ENCODE measurements around the gene CEP112. TPM values are rescaled to one million over a fixed set of nuclear protein-coding genes. Genes with fewer than 3 reads are reported as not detected.

Gene CEP112
- total and polyA plus RNA-seq, 2 experiments from 2014 or later, result 4.0 to 4.3 TPM

DNA sequence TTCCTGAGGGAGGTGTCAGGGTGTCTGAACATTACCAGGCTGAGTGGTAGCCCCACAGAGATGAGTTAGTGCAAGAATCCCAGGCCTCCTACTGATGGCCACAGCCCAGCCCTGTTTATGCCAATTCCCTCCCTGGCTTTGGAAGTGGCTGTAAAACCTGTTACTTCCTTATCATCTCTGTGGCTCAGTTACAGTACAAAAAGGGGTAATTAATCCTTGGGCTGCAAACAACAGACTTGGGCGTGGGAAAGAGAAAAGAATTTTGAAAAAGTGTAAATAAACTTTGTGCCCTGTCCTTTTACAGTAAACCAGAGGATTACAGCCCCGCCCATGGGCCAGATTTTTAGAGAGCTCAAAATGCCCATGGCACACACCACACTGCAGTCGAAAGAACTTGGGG lies 557.4 kb downstream of the CEP112 start:
- no peak for TF ChIP-seq EZH2phosphoT487 (IDR thresholded peaks at IDR 0.05; ENCODE audit: unreplicated experiment)
- H3F3A ChIP-seq (replicated peaks; ENCODE audit: low read depth), result no peaks in the 10 kb centered on the region
- no peaks in the 10 kb centered on the region for H3K79me2 ChIP-seq (replicated peaks; ENCODE audit: insufficient read depth)
- H3K36me3 ChIP-seq (ENCODE audit: insufficient read depth), result no peaks in the 10 kb centered on the region
- no peaks in the 10 kb centered on the region for H3K9me3 Mint-ChIP-seq
- peaks cover 11% of the 10 kb centered on the region for H3K4me1 Mint-ChIP-seq
- no peak overlapping the region for H3K4me3 ChIP-seq
- no peaks in the 10 kb centered on the region for H3K36me3 Mint-ChIP-seq (ENCODE audit: low read depth)
- H3K27ac ChIP-seq (ENCODE audit: low read depth), result no peak overlapping the region
- H3K27me3 ChIP-seq (ENCODE audit: insufficient read depth), result no peaks in the 10 kb centered on the region
- no peaks in the 10 kb centered on the region for H3K27me3 Mint-ChIP-seq (ENCODE audit: insufficient read depth, low read depth, poor library complexity)
- ATAC-seq (no peak; the same call in 2 of the 3 replicates), DNase-seq (ENCODE audit: low spot score) (no peak)
- no peak overlapping the region for H3K4me3 Mint-ChIP-seq
- H3K27ac Mint-ChIP-seq, result no peak overlapping the region
- H4K20me1 ChIP-seq (replicated peaks; ENCODE audit: insufficient read depth), result no peaks in the 10 kb centered on the region
- H3K4me1 ChIP-seq (ENCODE audit: insufficient read depth), result peaks cover 8% of the 10 kb centered on the region
- H3K4me2 ChIP-seq, result no peak overlapping the region
- H2AFZ ChIP-seq, result 0 out of 2 replicates have a peak overlapping the region, but pooled peaks have one; percentile 11
- no peaks in the 10 kb centered on the region for H3K9me2 ChIP-seq (ENCODE audit: insufficient read depth)

GRCh38 chr17:65633988-65634387 lies 557.9 kb downstream of the CEP112 start:
- Mint-ChIP-seq H3K27me3 (ENCODE audit: insufficient read depth, low read depth, poor library complexity) (peaks cover 2% of the 10 kb centered on the region), H3K4me3 (no peak overlapping the region), H3K9me3 (no peaks in the 10 kb centered on the region), H3K4me1 (peaks cover 17% of the 10 kb centered on the region), H3K36me3 (ENCODE audit: low read depth) (no peaks in the 10 kb centered on the region), H3K27ac (no peak overlapping the region)
- Histone ChIP-seq H3K36me3 (ENCODE audit: insufficient read depth) (no peaks in the 10 kb centered on the region), H3K27me3 (ENCODE audit: insufficient read depth) (no peaks in the 10 kb centered on the region), H3K4me1 (ENCODE audit: insufficient read depth) (peaks cover 5% of the 10 kb centered on the region), H3K4me2 (no peak overlapping the region), H3K79me2 (replicated peaks; ENCODE audit: insufficient read depth) (no peaks in the 10 kb centered on the region), H3K4me3 (no peak overlapping the region), H4K20me1 (replicated peaks; ENCODE audit: insufficient read depth) (no peaks in the 10 kb centered on the region), H2AFZ (no peak overlapping the region), H3K9me2 (ENCODE audit: insufficient read depth) (no peaks in the 10 kb centered on the region), H3K27ac (ENCODE audit: low read depth) (no peak overlapping the region), H3F3A (replicated peaks; ENCODE audit: low read depth) (no peaks in the 10 kb centered on the region)
- DNase-seq (ENCODE audit: low spot score) (no peak), ATAC-seq (no peak)
- TF ChIP-seq, protein P1, sequence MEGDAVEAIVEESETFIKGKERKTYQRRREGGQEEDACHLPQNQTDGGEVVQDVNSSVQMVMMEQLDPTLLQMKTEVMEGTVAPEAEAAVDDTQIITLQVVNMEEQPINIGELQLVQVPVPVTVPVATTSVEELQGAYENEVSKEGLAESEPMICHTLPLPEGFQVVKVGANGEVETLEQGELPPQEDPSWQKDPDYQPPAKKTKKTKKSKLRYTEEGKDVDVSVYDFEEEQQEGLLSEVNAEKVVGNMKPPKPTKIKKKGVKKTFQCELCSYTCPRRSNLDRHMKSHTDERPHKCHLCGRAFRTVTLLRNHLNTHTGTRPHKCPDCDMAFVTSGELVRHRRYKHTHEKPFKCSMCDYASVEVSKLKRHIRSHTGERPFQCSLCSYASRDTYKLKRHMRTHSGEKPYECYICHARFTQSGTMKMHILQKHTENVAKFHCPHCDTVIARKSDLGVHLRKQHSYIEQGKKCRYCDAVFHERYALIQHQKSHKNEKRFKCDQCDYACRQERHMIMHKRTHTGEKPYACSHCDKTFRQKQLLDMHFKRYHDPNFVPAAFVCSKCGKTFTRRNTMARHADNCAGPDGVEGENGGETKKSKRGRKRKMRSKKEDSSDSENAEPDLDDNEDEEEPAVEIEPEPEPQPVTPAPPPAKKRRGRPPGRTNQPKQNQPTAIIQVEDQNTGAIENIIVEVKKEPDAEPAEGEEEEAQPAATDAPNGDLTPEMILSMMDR (conservative IDR thresholded peaks at IDR 0.05; ENCODE audit: low read depth in 2 of 2), result no peak
- TF ChIP-seq JUNB (IDR thresholded peaks at IDR 0.05; ENCODE audit: unreplicated experiment) (no peak), ZNF331 (CRISPR knock-in tag; IDR thresholded peaks at IDR 0.05; ENCODE audit: low read depth) (no peak), POLR2AphosphoS5 (IDR thresholded peaks at IDR 0.05; ENCODE audit: low read depth) (no peak), ZNF114 (CRISPR knock-in tag; IDR thresholded peaks at IDR 0.05) (no peak), STAT1 (IDR thresholded peaks at IDR 0.05; ENCODE audit: unreplicated experiment) (no peak), NANOG (IDR thresholded peaks at IDR 0.05; ENCODE audit: borderline replicate concordance) (no peak)
- TF ChIP-seq, protein P2, sequence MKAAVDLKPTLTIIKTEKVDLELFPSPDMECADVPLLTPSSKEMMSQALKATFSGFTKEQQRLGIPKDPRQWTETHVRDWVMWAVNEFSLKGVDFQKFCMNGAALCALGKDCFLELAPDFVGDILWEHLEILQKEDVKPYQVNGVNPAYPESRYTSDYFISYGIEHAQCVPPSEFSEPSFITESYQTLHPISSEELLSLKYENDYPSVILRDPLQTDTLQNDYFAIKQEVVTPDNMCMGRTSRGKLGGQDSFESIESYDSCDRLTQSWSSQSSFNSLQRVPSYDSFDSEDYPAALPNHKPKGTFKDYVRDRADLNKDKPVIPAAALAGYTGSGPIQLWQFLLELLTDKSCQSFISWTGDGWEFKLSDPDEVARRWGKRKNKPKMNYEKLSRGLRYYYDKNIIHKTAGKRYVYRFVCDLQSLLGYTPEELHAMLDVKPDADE (IDR thresholded peaks at IDR 0.05), result no peak
- TF ChIP-seq, protein P3, sequence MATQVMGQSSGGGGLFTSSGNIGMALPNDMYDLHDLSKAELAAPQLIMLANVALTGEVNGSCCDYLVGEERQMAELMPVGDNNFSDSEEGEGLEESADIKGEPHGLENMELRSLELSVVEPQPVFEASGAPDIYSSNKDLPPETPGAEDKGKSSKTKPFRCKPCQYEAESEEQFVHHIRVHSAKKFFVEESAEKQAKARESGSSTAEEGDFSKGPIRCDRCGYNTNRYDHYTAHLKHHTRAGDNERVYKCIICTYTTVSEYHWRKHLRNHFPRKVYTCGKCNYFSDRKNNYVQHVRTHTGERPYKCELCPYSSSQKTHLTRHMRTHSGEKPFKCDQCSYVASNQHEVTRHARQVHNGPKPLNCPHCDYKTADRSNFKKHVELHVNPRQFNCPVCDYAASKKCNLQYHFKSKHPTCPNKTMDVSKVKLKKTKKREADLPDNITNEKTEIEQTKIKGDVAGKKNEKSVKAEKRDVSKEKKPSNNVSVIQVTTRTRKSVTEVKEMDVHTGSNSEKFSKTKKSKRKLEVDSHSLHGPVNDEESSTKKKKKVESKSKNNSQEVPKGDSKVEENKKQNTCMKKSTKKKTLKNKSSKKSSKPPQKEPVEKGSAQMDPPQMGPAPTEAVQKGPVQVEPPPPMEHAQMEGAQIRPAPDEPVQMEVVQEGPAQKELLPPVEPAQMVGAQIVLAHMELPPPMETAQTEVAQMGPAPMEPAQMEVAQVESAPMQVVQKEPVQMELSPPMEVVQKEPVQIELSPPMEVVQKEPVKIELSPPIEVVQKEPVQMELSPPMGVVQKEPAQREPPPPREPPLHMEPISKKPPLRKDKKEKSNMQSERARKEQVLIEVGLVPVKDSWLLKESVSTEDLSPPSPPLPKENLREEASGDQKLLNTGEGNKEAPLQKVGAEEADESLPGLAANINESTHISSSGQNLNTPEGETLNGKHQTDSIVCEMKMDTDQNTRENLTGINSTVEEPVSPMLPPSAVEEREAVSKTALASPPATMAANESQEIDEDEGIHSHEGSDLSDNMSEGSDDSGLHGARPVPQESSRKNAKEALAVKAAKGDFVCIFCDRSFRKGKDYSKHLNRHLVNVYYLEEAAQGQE (IDR thresholded peaks at IDR 0.05; ENCODE audit: unreplicated experiment), result no peak
